HepG2 (cell line): ENCODE results near the gene TBC1D24. TPM values are rescaled to one million over a fixed set of nuclear protein-coding genes. Genes with fewer than 3 reads are reported as not detected.

ENCODE experiments used
- FOXA3 ChIP-seq: IDR thresholded peaks from 2 replicates; pipeline ENCODE4 v1.6.1; 2016; ENCODE audit warnings: missing genetic modification reagents, missing compliant biosample characterization
- HNF1A ChIP-seq, 2 experiments: sonication (generic) in 1 of 2; formaldehyde crosslinking in 1 of 2; IDR thresholded peaks; 2 replicates each; pipeline versions ENCODE4 v1.4.0 to v1.6.1; 2016 to 2020; ENCODE audit warnings: borderline replicate concordance in 1 of 2, low read depth in 1 of 2, mild to moderate bottlenecking in 1 of 2, missing genetic modification reagents in 1 of 2
- HOXA5 ChIP-seq: sonication (generic); formaldehyde crosslinking; IDR thresholded peaks from 2 replicates; pipeline ENCODE4 v1.4.0; 2020; ENCODE audit warnings: missing genetic modification reagents
- MATR3 ChIP-seq: sonication (generic); formaldehyde crosslinking; IDR thresholded peaks from 2 replicates; pipeline ENCODE4 v1.4.0; 2020; ENCODE audit warnings: missing genetic modification reagents
- PRDM10 ChIP-seq: sonication (generic); formaldehyde crosslinking; IDR thresholded peaks from 2 replicates; pipeline ENCODE4 v1.4.0; 2020; ENCODE audit warnings: low read depth, missing genetic modification reagents
- SKI ChIP-seq: fragments of 450-650 bp; IDR thresholded peaks from one replicate; pipeline ENCODE4 v1.6.1; 2018; ENCODE audit warnings: mild to moderate bottlenecking; ENCODE audit not compliant: partially characterized antibody
- SP1 ChIP-seq, 2 experiments: fragments of 450-650 bp in 1 of 2; sonication (generic) in 1 of 2; formaldehyde crosslinking in 1 of 2; IDR thresholded peaks; 2 replicates each; pipeline versions ENCODE4 v1.4.0 to v1.6.1; 2016 to 2020; ENCODE audit warnings: missing genetic modification reagents in 1 of 2
- ZEB1 ChIP-seq: IDR thresholded peaks from 2 replicates; pipeline ENCODE4 v1.6.1; 2012; ENCODE audit warnings: mild to moderate bottlenecking, low read depth, inconsistent platforms; ENCODE audit not compliant: insufficient replicate concordance
- ZNF232 ChIP-seq: sonication (generic); formaldehyde crosslinking; IDR thresholded peaks from 2 replicates; pipeline ENCODE4 v1.4.0; 2020; ENCODE audit warnings: missing genetic modification reagents, borderline replicate concordance
- ZNF281 ChIP-seq: sonication (generic); formaldehyde crosslinking; IDR thresholded peaks from 2 replicates; pipeline ENCODE4 v1.4.0; 2020; ENCODE audit warnings: missing genetic modification reagents, borderline replicate concordance
- ZNF33A ChIP-seq: sonication (generic); formaldehyde crosslinking; IDR thresholded peaks from 2 replicates; pipeline ENCODE4 v1.5.1; 2020; ENCODE audit warnings: missing genetic modification reagents, mild to moderate bottlenecking, moderate library complexity, borderline replicate concordance
- ZNF660 ChIP-seq: sonication (generic); formaldehyde crosslinking; IDR thresholded peaks from 2 replicates; pipeline ENCODE4 v1.5.1; 2020; ENCODE audit warnings: mild to moderate bottlenecking, low read depth, missing genetic modification reagents, borderline replicate concordance
- polyA plus RNA-seq, 8 experiments: library from polyadenylated mRNA; depleted of rRNA in 3 of 8; stranded (reverse) in 7 of 8; unstranded in 1 of 8; fragments of >200 nt; fragmentation: Illumina TruSeq in 4 of 8; extraction: Trizol in 4 of 8; gene quantifications; 2 replicates each; pipeline versions ENCODE4 v1.2.1 to v1.2.3, GENCODE V29; 2011 to 2016; ENCODE audit warnings: low read depth in 4 of 8, missing spikeins in 1 of 8, mixed read lengths in 1 of 8; ENCODE audit not compliant: insufficient read depth in 1 of 8
- total RNA-seq, 5 experiments: library from RNA; depleted of rRNA; stranded (reverse); fragments of >200 nt; fragmentation: Illumina TruSeq; extraction: Trizol; gene quantifications; 2 replicates each; pipeline ENCODE4 v1.2.3, GENCODE V29; 2016; ENCODE audit warnings: low read depth in 1 of 5

The TBC1D24 gene
- total and polyA plus RNA-seq, 2 of the 13 experiments (the other 11 are each of a cell fraction or from before 2014, with no cell fraction given) = 7.7 to 13.7 TPM

GRCh38 chr16:2531696-2532493 is 57.0 kb downstream of the TBC1D24 start (continued):
- TF ChIP-seq HNF1A (IDR thresholded peaks at IDR 0.05; ENCODE audit: low read depth) = no peak
- peak; percentile 53; the same call in 1 of the 2 replicates for TF ChIP-seq HNF1A (CRISPR knock-in tag; IDR thresholded peaks at IDR 0.05; ENCODE audit: borderline replicate concordance)
- no peak for TF ChIP-seq SKI
- TF ChIP-seq HOXA5 (CRISPR knock-in tag) = peak; percentile 45; the same call in 1 of the 2 replicates
- no peak for TF ChIP-seq ZNF281 (CRISPR knock-in tag)
- no peak for TF ChIP-seq PRDM10 (CRISPR knock-in tag)
- TF ChIP-seq ZNF33A = no peak
- TF ChIP-seq SP1 (IDR thresholded peaks at IDR 0.05) = no peak
- TF ChIP-seq SP1 (CRISPR knock-in tag; IDR thresholded peaks at IDR 0.05) = peak; percentile 81
- peak; percentile 38; the same call in 1 of the 2 replicates for TF ChIP-seq ZNF660 (CRISPR knock-in tag)
- no peak for TF ChIP-seq ZEB1
- TF ChIP-seq ZNF232 = peak; percentile 24; the same call in 1 of the 2 replicates
- TF ChIP-seq FOXA3 (CRISPR knock-in tag) = peak; percentile 62
- no peak for TF ChIP-seq MATR3 (CRISPR knock-in tag)
